Dedifferentiated amniotic fluid mesenchymal stem cell (primary cell): ENCODE results near the gene SLC15A2.

Source experiments
- DNase-seq: peaks from one replicate; pipeline ENCODE4 v3.0.0-alpha.2; 2016; ENCODE audit errors: extremely low spot score

The SLC15A2 gene

DNA sequence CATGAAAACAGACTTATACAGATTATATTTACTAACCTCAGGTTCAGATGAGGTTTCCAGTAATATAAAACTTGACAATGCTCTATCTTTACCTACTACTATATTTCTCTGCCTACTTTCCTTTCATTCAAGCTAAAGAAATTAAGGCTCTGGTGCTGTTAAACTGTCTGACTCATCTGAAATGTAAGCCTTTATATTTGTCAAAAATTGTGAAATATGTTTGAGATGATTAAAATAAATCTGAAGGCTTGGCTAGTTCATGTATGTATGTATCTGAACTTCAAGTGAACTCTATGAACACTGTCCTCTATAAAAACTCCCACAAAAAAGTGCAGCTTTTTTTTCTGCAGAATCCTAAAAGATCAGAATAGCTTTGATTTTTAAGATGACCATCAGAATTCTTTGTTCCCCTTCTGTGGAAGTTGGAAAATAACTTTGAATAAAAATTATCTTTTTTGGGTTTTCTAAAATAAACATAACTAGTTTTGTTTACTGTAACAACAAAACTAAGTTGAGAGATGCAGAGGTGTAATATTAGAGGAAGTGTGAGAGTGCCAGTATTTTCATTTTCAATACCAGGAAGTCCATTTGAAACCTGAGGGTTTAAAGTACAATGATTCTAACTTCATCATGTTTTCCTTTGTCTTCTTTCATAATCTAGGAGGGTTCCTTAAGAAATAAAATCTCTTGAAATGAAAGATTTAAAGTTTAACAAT is 85.7 kb downstream of the SLC15A2 start:
- no peak for DNase-seq

GRCh38 chr3:121980450-121980796 is 86.2 kb downstream of the SLC15A2 start:
- no peak for DNase-seq

- no peak for DNase-seq
These were observed 87.3 kb downstream of the SLC15A2 start for GRCh38 chr3:121981473-121981872.

DNA sequence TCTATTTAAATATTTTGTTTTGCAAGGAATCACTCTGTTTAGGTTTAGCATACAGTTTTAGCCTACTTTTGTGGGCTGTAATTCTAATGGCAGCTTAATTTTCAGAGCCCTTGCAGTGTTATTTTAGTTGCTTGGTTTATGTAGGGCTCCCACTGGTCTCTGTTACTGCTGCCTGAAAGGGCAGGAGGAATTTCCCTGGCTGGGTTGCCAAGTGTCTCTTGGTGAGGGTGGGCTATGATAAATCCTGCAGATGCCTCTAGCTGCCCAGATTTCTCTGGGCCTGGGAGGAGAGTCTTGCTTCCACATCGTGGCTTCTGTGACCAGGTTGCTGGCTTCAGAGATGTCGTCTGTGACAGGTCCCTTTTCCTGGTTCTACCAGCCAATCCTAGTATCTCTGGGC is 91.6 kb downstream of the SLC15A2 start:
- DNase-seq = no peak

GRCh38 chr3:121988146-121988545 is 93.9 kb downstream of the SLC15A2 start:
- DNase-seq = no peak

GRCh38 chr3:121989943-121990342 is 95.7 kb downstream of the SLC15A2 start:
- DNase-seq = no peak

DNA sequence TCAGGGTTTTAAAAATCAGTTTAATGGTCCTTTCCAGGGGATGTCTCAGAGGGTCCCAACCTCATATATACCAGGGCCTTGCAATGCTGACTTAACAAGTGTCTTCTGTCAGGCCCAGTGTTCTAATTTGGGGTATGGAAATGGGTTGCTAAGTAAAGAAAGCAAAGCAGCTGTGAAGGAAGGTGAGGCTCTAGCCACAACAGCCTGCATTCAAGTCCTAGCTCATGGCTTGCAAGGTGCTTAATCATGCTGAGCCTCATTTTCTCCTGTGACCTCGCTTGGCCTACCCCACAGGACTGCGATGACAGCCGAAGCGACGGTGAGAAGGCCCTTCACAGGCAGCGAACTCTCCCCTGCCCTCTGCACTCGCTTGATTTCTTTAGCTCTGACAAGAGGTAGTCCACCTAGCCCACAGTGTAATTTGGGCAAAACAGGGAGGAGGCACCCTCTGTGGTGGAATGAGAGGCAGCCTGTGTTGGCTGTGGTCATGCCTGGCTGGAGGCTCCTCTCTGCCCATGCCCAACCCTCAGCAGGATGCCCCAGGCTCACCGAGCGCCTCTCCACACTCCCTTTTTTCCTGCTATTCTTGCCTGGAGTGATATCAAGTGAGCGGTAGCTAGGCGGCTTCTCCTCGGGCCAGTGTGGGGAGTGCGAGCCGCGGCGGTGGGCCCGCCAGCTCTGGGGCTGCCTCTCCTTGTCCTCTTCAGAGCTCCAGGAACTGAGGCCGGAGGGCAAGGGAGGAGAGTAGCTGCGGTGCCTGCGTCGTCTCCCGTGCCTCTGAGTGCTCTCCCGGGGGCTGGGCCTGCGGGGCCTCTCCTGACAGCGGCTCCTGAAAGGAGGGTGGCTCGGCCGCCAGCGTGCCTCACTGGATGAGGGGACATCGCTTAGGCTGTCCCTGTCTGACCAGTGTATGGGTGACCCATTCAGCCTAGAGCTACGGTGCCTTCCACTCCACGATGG is 98.7 kb downstream of the SLC15A2 start:
- no peak for DNase-seq
